ENCODE results near the gene SARS2.
A peak's percentile ranks its signal among the peaks of the same experiment; 100 is the strongest.

SARS2 gene

GRCh38 chr19:38917921-38918491 lies 12.6 kb downstream of the SARS2 start:
- no peak for DNase-seq (ENCODE audit: low read depth)

GRCh38 chr19:38917516-38917915 lies 13.0 kb downstream of the SARS2 start:
- DNase-seq (ENCODE audit: low read depth), result no peak

DNA sequence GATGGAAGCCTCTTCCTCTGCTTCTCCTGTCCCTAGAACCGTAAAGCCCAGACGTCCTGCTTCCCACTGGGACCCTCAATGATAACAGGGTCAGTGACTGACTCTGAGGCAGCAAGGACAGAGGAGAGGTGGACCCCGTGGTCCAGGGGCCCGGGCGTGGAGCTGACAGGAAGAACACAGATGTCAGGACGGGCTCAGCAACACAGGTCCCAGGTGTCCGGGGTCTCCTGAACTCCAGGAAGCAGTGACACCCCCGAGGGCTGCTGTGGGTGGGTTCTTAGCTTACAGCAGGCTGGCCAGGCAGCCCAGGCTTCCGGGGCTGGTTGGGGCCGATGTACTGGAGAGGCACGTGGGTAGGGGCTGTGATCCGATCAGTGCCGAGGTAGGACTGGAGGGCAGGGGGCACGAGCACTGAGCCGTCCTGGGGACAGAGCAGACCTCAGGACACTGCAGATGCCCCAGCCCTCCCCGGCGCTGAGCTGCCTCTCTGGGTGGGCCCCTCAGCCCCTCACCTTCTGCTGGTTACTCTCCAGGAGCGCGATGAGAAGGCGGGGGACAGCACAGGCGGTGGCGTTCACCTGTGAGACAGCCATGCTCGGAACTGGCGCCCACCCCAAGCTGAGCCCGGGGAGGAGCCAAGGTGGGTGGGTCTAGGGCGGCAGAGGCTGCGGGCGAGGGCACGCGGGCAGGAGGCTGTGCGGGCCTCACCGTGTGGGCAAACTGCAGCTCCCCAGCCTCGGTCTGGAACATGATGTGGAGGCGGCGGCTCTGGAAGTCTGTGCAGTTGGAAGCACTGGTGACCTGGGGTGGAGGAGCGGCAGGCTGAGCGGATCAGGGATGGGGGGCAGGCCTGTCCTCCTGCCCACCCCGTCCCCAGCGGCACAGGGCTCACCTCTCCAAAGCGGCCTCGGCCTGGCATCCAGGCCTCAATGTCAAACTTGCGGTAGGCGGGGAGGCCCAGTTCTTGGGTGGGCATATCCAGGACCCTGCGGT lies 14.9 kb downstream of the SARS2 start:
- DNase-seq (ENCODE audit: low read depth), result no peak

- no peak for DNase-seq (ENCODE audit: low read depth)
These were observed 16.6 kb downstream of the SARS2 start for GRCh38 chr19:38913958-38914357.

GRCh38 chr19:38912600-38913514 lies 17.7 kb downstream of the SARS2 start:
- no peak for DNase-seq (ENCODE audit: low read depth)

DNA sequence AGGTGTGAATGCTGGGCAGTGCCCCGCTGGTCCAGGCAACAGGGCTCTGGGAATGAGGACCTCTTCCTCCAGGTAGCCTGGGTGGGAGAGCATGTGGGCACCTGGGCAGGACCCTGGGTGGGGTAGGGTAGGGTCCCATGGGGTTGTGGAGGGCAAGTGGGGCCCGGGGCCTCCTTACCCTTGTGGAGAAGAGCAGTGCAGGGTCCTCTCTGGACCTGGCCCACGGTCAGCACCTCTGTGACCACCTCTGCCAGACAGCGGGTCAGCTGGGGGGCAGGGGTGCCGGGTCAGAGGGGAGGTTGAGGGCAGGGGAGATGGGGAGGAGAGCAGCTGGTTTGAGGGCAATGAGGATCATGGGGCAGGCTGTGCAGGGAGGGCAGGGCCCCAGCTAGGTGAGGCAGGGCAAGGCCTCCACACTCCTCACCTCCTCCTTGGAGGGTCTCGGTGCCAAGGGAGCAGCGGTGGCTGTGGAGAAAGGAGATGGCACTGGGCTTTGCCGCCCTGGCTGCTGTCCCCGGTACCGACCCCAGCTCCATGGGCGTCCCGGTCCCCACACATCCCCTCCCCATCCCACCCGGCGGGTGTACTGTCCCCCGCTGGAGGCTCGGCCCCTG lies 19.1 kb downstream of the SARS2 start:
- no peak for DNase-seq (ENCODE audit: low read depth)

DNA sequence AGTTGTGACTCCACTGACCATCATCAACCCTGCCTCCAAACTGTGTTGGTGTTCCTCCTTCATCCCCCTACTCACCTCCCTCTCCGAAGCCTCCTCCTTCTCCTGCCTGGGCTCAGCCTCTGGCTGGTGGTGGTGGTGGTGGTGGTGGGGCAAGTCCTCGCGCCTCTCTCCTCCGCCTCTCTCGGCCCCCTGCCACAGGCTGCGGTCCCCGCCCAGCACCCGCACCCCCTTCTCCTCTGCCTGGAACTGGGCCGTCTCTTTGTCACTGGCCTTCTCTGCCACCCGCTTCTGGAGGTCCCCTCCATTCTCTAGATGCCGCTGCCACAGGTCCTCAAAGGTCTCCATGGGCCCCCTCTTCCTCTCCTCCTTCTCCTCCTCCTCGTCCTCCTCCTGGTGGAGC lies 20.1 kb downstream of the SARS2 start:
- DNase-seq (ENCODE audit: low read depth), result no peak

DNA sequence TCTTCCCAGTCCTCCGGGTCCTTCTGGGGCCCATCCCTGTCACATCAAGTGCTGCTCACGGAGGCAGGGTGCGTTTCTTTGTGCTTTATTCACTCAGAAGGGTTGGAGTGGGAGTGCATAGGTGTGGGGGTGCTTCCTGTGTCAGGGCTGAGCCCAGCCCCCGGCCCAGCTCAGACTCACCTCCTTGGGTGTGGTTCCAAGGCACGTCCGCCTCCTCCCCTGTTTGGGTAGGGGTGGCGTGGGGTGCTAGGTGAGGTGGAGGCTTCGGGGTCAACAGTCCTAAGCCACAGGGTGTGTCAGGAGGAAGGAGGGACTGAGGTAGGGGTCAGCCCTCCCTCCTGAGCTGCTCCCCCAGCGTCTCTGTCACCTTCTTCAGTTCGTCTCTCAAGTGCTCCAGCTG lies 21.7 kb downstream of the SARS2 start:
- DNase-seq (ENCODE audit: low read depth), result no peak

- no peak for DNase-seq (ENCODE audit: low read depth)
These were observed 22.9 kb downstream of the SARS2 start for GRCh38 chr19:38907670-38908069.

DNA sequence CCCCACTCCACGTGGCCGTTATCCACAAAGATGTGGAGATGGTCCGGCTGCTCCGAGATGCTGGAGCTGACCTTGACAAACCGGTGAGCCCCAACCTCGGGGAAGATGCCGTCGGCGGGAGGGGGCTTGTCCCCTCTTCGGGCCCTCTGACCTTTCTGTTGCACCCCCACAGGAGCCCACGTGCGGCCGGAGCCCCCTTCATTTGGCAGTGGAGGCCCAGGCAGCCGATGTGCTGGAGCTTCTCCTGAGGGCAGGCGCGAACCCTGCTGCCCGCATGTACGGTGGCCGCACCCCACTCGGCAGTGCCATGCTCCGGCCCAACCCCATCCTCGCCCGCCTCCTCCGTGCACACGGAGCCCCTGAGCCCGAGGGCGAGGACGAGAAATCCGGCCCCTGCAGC lies 23.3 kb downstream of the SARS2 start:
- no peak for DNase-seq (ENCODE audit: low read depth)

GRCh38 chr19:38905620-38906019 lies 24.9 kb downstream of the SARS2 start:
- DNase-seq (ENCODE audit: low read depth), result no peak

DNA sequence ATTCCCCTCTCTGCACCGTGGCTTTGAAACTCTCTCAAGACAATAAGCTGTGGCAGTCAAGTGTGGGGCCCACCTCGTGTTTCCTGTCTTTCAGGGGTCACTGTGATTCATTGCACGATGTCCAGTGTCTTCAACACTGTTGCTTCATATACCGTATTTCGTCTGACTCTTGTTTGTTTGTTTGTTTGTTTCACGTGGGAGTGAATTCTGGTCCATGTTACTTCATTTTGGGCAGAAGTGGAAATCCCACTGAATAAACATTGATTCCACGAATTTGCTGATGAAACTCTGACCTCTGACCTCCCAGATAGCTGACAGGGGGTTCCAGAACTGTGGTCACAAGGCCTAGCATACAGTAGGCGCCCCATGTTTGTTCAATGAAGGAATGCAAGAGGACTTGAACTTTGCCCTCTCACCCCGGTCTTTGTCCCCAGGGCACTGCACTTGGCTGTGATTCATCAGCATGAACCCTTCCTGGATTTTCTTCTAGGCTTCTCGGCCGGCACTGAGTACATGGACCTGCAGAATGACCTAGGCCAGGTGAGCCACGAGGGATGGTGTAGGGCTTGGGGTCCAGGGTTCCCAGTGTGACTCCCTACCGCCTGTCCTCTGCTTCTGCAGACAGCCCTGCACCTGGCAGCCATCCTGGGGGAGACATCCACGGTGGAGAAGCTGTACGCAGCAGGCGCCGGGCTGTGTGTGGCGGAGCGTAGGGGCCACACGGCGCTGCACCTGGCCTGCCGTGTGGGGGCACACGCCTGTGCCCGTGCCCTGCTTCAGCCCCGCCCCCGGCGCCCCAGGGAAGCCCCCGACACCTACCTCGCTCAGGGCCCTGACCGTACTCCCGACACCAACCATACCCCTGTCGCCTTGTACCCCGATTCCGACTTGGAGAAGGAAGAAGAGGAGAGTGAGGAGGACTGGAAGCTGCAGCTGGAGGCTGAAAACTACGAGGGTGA lies 25.7 kb downstream of the SARS2 start:
- no peak for DNase-seq (ENCODE audit: low read depth)

DNA sequence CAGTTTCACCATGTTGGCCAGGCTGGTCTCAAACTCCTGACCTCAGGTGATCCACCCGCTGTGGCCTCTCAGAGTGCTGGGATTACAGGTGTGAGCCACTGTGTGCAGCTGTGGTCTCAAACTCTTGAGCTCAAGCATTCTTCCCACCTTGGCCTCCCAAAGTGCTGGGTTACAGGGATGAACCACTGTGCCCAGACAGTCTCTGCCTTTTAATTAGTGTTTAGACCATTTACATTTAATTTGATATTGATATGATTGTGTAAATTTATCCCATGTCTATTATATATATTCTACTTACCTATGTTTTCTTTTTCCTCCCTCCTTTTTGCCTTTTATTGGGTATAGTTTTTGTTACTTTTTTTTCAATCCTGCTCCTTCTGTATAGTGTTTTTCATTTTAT lies 28.9 kb downstream of the SARS2 start:
- no peak for DNase-seq (ENCODE audit: low read depth)

DNA sequence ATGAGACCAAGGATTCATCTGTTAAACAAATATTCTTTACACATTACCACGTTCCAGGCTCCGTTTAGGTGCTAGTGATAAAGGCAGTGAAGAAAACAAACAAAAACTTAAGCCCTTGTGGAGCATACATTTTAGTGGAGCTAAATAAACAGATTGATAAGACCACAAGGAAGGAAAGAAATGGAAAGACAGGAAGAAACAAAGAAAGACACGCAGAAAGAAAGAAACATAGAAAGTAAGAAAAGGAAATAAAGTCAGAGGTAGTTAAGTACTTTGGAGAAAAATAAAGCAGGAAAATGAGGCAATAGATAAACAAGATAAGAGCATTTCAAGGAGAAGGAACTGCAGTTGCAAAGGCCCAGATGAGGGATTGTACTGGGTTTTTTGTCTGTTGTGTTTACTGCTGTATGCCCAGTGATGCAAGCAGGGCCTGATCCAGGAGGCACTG lies 29.8 kb downstream of the SARS2 start:
- DNase-seq (ENCODE audit: low read depth), result no peak

GRCh38 chr19:38900202-38900629 lies 30.3 kb downstream of the SARS2 start:
- DNase-seq (ENCODE audit: low read depth), result no peak

DNA sequence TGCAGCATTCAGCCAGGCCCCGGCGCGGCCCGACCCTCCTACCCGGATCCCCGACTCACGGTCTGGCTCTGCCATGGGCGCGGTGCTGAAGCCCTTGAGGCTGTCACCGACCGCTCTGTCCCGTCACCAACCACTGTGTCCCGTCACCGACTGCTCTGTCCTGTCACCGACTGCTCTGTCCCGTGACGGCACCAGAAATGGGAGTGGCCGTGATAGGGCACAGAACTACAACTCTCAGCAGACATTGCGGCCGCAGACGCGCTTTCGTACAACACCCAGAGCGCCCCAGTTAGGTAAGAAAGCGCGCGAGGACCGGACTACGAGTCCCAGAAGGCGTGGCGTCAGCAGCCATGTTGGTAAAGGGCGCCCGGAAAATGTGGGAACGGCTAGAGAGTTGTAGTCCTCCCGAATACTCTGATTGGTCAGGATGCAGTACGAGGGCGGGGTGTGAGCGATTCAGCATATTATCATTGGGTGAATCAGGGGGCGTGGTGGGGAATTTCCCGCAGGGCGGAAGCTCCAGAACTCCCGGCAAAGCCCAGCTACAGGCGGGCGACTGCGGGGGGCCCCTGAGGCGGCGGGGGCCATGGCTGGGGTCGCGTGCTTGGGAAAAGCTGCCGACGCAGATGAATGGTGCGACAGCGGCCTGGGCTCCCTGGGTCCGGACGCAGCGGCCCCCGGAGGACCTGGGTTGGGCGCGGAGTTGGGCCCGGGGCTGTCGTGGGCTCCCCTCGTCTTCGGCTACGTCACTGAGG lies 30.9 kb downstream of the SARS2 start, which contains the start of the genes NFKBIB and SIRT2:
Gene NFKBIB, plus strand, starts transcription at position 523 of the 755 bp plus-strand sequence. Its CDS starts 64 bp downstream, at position 587.
Gene SIRT2, minus strand, starts transcription at position 172 of the 755 bp plus-strand sequence. Its CDS starts 97 bp downstream, at position 75.
- DNase-seq (ENCODE audit: low read depth), result peak; percentile 98

- no peak for DNase-seq (ENCODE audit: low read depth)
These were observed 31.6 kb downstream of the SARS2 start for GRCh38 chr19:38898788-38899446.

DNA sequence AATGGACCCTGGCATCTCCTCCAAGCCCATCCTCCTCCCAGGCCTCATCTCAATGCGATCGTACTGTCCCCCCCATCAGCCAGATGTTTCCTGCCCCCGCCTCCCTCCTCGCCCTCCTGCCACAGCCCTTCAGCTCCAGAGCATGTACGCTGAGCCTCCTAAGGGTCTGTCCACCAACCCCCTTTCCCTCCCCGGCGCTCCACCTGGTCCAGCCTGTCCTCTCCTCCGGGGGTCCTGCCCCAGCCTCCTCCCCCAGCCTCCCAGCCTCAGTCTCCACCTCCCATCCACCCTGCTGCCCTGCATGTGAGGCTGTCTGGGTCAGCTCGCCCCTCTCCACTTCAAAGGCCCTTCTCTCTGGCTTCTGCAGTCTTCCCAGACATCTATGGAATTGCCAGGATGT lies 35.6 kb downstream of the SARS2 start:
- DNase-seq (ENCODE audit: low read depth), result no peak

GRCh38 chr19:38893341-38893771 lies 37.2 kb downstream of the SARS2 start:
- DNase-seq (ENCODE audit: low read depth), result no peak

Data from activated T-helper 9 cell treated with anti-CD3 and anti-CD28 coated beads, Interleukin-2, amount 50 U/mL, for 16 hours (primary cell).